ENCODE data around the gene NOTUM. TPM values are rescaled to one million over a fixed set of nuclear protein-coding genes. Genes with fewer than 3 reads are reported as not detected.

NOTUM gene
- total RNA-seq: under 1 TPM in 1 of 3 donors, not detected in 2; 0.13 TPM
- long read RNA-seq, donor 1: 0 reads
- long read RNA-seq, donor 2: 0 reads

GRCh38 chr17:81961087-81961511 is at the start of gene NOTUM:
Gene NOTUM (minus strand): TSS chr17:81961187. CDS start chr17:81960909, 278 bp downstream.
- Histone ChIP-seq H3K36me3 (ENCODE audit: low read depth) (no peaks in the 10 kb centered on the region), H3K9me3 (no peaks in the 10 kb centered on the region), H3K4me1 (ENCODE audit: low read depth) (peaks cover 22% of the 10 kb centered on the region), H3K4me3 (no peak within 1 kb of the TSS)
- no peak for ATAC-seq
- TF ChIP-seq CTCF (IDR thresholded peaks at IDR 0.05): no peak
- DNase-seq: peak in 1 of 3 donors; percentile 43
- intact Hi-C loops (cut with DNase I, micrococcal nuclease): loop anchor here in 1 of 2 donors (5.0 kb wide), 1 partner anchor 56 kb away; no protein-coding TSS in a partner anchor

- no peaks in the 10 kb centered on the region for H3K4me1 ChIP-seq (ENCODE audit: low read depth)
- H3K36me3 ChIP-seq (ENCODE audit: low read depth): no peaks in the 10 kb centered on the region
- no peak overlapping the region for H3K4me3 ChIP-seq
- ATAC-seq: no peak
- DNase-seq: no peak
- no peaks in the 10 kb centered on the region for H3K9me3 ChIP-seq
- intact Hi-C loops (cut with DNase I, micrococcal nuclease): no loop called here
- TF ChIP-seq CTCF (IDR thresholded peaks at IDR 0.05): no peak
Measured at GRCh38 chr17:82009413-82009812, 48.4 kb upstream of the NOTUM start.

DNA sequence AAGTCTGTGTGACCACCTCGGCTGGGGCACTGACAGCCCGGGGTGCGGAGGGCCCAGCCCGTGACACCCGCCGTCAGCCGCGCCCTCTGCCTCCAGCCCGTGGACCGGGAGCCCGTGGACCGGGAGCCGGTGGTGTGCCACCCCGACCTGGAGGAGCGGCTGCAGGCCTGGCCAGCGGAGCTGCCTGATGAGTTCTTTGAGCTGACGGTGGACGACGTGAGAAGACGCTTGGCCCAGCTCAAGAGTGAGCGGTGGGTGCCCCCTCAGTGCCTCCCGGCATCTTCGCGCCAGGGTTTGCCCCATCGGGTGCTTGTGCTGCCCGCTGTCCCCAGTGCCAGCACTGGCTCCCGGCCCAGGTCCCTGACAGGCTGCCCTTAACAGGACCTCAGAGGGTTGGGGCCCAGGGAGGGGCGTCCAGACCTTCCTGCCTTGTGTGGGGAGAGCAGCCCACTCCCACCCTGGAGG is 48.0 kb upstream of the NOTUM start:
- Histone ChIP-seq H3K4me1 (ENCODE audit: low read depth) (no peaks in the 10 kb centered on the region), H3K9me3 (no peaks in the 10 kb centered on the region), H3K4me3 (no peak overlapping the region), H3K36me3 (ENCODE audit: low read depth) (no peaks in the 10 kb centered on the region)
- intact Hi-C loops (cut with DNase I, micrococcal nuclease): no loop called here
- ATAC-seq (no peak), DNase-seq (no peak)
- no peak for TF ChIP-seq CTCF (IDR thresholded peaks at IDR 0.05)

GRCh38 chr17:82008258-82008940 is 47.4 kb upstream of the NOTUM start:
- ATAC-seq (no peak), DNase-seq (no peak)
- intact Hi-C loops (cut with DNase I, micrococcal nuclease): no loop called here
- no peak for TF ChIP-seq CTCF (IDR thresholded peaks at IDR 0.05)
- no peaks in the 10 kb centered on the region for H3K9me3 ChIP-seq
- no peaks in the 10 kb centered on the region for H3K36me3 ChIP-seq (ENCODE audit: low read depth)
- H3K4me3 ChIP-seq: no peak overlapping the region
- H3K4me1 ChIP-seq (ENCODE audit: low read depth): no peaks in the 10 kb centered on the region

GRCh38 chr17:82007495-82008257 is 46.7 kb upstream of the NOTUM start:
- H3K9me3 ChIP-seq: no peaks in the 10 kb centered on the region
- ATAC-seq (no peak), DNase-seq (no peak)
- no peak overlapping the region for H3K4me3 ChIP-seq
- TF ChIP-seq CTCF (IDR thresholded peaks at IDR 0.05): no peak
- no peaks in the 10 kb centered on the region for H3K36me3 ChIP-seq (ENCODE audit: low read depth)
- no peaks in the 10 kb centered on the region for H3K4me1 ChIP-seq (ENCODE audit: low read depth)
- intact Hi-C loops (cut with DNase I, micrococcal nuclease): no loop called here
